ENCODE measurements around the gene SPATA3. TPM values are rescaled to one million over a fixed set of nuclear protein-coding genes. Genes with fewer than 3 reads are reported as not detected.

Gene SPATA3
- polyA plus RNA-seq, 3 donors: not detected

DNA sequence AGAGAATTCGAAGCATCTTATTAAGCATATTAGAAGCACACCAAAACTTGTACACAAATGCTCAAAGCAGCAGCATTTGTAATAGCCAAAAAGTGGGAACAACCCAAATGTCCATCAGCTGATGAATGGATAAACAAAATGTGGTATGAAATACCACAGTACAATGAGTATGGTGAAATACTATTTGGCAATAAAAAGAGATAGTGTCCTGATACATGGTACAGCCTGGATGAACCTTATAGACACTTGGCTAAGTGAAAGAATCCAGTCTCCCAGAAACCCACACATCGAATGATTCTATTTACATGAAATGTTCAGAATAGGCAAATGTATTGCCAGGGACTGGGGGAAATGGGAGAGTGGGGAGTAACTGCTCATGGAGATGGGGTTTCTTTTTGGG, 3.0 kb downstream of the SPATA3 start:
- no CpG with 5 or more reads among the region's 2 CpGs for WGBS (ENCODE audit: insufficient coverage)
- Histone ChIP-seq H3K4me3 (replicated peaks in 1 of 3; ENCODE audit: low read depth in 2 of 3, low read length in 3 of 3) (no peak overlapping the region), H3K36me3 (replicated peaks in 1 of 2; ENCODE audit: control insufficient read depth in 1 of 2, insufficient read depth in 2 of 2, low read length in 2 of 2) (no peaks in the 10 kb centered on the region), H3K79me2 (ENCODE audit: insufficient read depth, low read length) (no peaks in the 10 kb centered on the region), H3K4me2 (replicated peaks; ENCODE audit: extremely low read depth, low read length, poor library complexity, severe bottlenecking) (no peak overlapping the region), H3K9me3 (replicated peaks in 1 of 2; ENCODE audit: control insufficient read depth in 1 of 2, insufficient read depth in 1 of 2, low read length in 2 of 2) (no peaks in the 10 kb centered on the region), H4K20me1 (ENCODE audit: insufficient read depth, low read length) (no peaks in the 10 kb centered on the region), H3K9ac (ENCODE audit: insufficient read depth, low read length, poor library complexity, severe bottlenecking) (no peak overlapping the region), H3K27ac (ENCODE audit: low read depth in 1 of 2, low read length in 2 of 2) (no peak overlapping the region), H3K27me3 (ENCODE audit: control insufficient read depth in 2 of 2, insufficient read depth in 2 of 2, low read length in 2 of 2) (peaks cover 3 to 10% of the 10 kb centered on the region in 2 donors), H2AFZ (ENCODE audit: insufficient read depth, low read depth, low read length, poor library complexity, severe bottlenecking) (no peak overlapping the region), H3K4me1 (ENCODE audit: control insufficient read depth in 1 of 2, insufficient read depth in 2 of 2, low read length in 2 of 2) (no peaks in the 10 kb centered on the region)
- Mint-ChIP-seq H3K27ac (no peak overlapping the region), H3K4me3 (no peak overlapping the region), H3K9me3 (peaks cover 0 to 4% (median 2%) of the 10 kb centered on the region in 7 donors), H3K36me3 (no peaks in the 10 kb centered on the region), H3K27me3 (ENCODE audit: low read depth in 3 of 3) (peaks cover 16 to 39% (median 19%) of the 10 kb centered on the region in 3 donors), H3K4me1 (peaks cover 6% of the 10 kb centered on the region)
- DNase-seq: no peak
- TF ChIP-seq CTCF (IDR thresholded peaks at IDR 0.05): no peak
- intact Hi-C loops (cut with micrococcal nuclease): no loop called here

- no peaks in the 10 kb centered on the region for H3K79me2 ChIP-seq (ENCODE audit: insufficient read depth, low read length)
- no peak overlapping the region for H3K9ac ChIP-seq (ENCODE audit: insufficient read depth, low read length, poor library complexity, severe bottlenecking)
- H3K4me1 ChIP-seq (ENCODE audit: control insufficient read depth in 1 of 2, insufficient read depth in 2 of 2, low read length in 2 of 2): no peaks in the 10 kb centered on the region
- intact Hi-C loops (cut with micrococcal nuclease): no loop called here
- no peak for DNase-seq
- no peaks in the 10 kb centered on the region for H3K9me3 ChIP-seq (replicated peaks in 1 of 2; ENCODE audit: control insufficient read depth in 1 of 2, insufficient read depth in 1 of 2, low read length in 2 of 2)
- Mint-ChIP-seq H3K27me3 (ENCODE audit: low read depth in 3 of 3) (peaks cover 15 to 35% (median 19%) of the 10 kb centered on the region in 3 donors), H3K4me3 (no peak overlapping the region), H3K27ac (no peak overlapping the region), H3K9me3 (peaks cover 0 to 4% (median 2%) of the 10 kb centered on the region in 7 donors), H3K4me1 (peaks cover 6% of the 10 kb centered on the region), H3K36me3 (no peaks in the 10 kb centered on the region)
- no peak overlapping the region for H3K27ac ChIP-seq (ENCODE audit: low read depth in 1 of 2, low read length in 2 of 2)
- 84% methylated on average over 2 of the region's 4 CpGs for WGBS (ENCODE audit: insufficient coverage)
- H3K4me2 ChIP-seq (replicated peaks; ENCODE audit: extremely low read depth, low read length, poor library complexity, severe bottlenecking): no peak overlapping the region
- H3K4me3 ChIP-seq (replicated peaks in 1 of 3; ENCODE audit: low read depth in 2 of 3, low read length in 3 of 3): no peak overlapping the region
- peaks cover 3 to 10% of the 10 kb centered on the region in 2 donors for H3K27me3 ChIP-seq (ENCODE audit: control insufficient read depth in 2 of 2, insufficient read depth in 2 of 2, low read length in 2 of 2)
- no peaks in the 10 kb centered on the region for H3K36me3 ChIP-seq (replicated peaks in 1 of 2; ENCODE audit: control insufficient read depth in 1 of 2, insufficient read depth in 2 of 2, low read length in 2 of 2)
- TF ChIP-seq CTCF (IDR thresholded peaks at IDR 0.05): no peak
- H4K20me1 ChIP-seq (ENCODE audit: insufficient read depth, low read length): no peaks in the 10 kb centered on the region
- H2AFZ ChIP-seq (ENCODE audit: insufficient read depth, low read depth, low read length, poor library complexity, severe bottlenecking): no peak overlapping the region
These were observed 3.6 kb downstream of the SPATA3 start for GRCh38 chr2:230999477-230999876.

Data from CD14-positive monocyte (primary cell).